NB4 (cell line): ENCODE results near the gene CDON.

Source experiments
- DNase-seq: peaks from one replicate; pipeline ENCODE4 v3.0.0; 2010; ENCODE audit warnings: low read depth
- H3K4me3 ChIP-seq: one replicate; pipeline ENCODE4 v1.5.1; 2011; ENCODE audit warnings: mild to moderate bottlenecking, low read depth, low read length, moderate library complexity
- MYC ChIP-seq: IDR thresholded peaks from 2 replicates; pipeline ENCODE4 v1.6.1; 2011; ENCODE audit warnings: low read depth, low read length
- POLR2A ChIP-seq: IDR thresholded peaks from 2 replicates; pipeline ENCODE4 v1.6.1; 2011; ENCODE audit warnings: mild to moderate bottlenecking; ENCODE audit not compliant: insufficient read length; ENCODE audit errors: extremely low read depth
- TF ChIP-seq, protein P1 (sequence below): IDR thresholded peaks from 2 replicates; pipeline ENCODE4 v1.6.1; 2011; ENCODE audit warnings: low read depth, low read length
- TF ChIP-seq, protein P2 (sequence below): IDR thresholded peaks from one replicate; pipeline ENCODE4 v1.5.1; 2012; ENCODE audit warnings: low read depth, low read length

CDON gene

DNA sequence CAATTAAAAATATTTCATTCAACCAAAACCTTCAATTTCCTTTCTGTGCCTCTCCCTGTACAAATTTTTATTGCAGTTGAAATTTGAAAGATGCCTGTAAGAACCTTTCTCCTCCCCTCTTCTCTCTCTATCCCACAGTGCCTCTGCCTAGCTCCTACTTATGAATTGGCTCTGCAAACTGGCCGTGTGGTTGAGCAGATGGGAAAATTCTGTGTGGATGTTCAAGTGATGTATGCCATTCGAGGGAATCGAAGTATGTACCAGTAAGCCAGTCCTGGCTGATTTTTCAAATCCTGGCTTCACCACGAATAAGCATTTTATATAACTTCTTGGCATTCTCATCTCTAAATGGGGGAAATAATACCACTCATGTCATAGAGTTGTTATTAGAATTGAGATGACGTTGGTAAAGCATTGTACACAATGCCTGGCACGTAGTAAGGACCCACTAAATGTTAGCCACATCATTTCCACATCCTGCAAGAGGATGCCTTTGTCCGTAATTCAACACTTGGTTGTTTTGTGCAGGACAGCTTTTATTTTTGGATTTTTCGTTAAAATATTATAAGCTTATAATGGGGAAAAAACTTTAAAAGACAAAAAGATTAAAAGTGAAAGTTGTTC, 152.3 kb downstream of the CDON start:
- DNase-seq, result no peak
- H3K4me3 ChIP-seq, result no peak overlapping the region
- TF ChIP-seq POLR2A, result no peak
- TF ChIP-seq, protein P1, sequence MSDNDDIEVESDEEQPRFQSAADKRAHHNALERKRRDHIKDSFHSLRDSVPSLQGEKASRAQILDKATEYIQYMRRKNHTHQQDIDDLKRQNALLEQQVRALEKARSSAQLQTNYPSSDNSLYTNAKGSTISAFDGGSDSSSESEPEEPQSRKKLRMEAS, result no peak
- TF ChIP-seq, protein P2, sequence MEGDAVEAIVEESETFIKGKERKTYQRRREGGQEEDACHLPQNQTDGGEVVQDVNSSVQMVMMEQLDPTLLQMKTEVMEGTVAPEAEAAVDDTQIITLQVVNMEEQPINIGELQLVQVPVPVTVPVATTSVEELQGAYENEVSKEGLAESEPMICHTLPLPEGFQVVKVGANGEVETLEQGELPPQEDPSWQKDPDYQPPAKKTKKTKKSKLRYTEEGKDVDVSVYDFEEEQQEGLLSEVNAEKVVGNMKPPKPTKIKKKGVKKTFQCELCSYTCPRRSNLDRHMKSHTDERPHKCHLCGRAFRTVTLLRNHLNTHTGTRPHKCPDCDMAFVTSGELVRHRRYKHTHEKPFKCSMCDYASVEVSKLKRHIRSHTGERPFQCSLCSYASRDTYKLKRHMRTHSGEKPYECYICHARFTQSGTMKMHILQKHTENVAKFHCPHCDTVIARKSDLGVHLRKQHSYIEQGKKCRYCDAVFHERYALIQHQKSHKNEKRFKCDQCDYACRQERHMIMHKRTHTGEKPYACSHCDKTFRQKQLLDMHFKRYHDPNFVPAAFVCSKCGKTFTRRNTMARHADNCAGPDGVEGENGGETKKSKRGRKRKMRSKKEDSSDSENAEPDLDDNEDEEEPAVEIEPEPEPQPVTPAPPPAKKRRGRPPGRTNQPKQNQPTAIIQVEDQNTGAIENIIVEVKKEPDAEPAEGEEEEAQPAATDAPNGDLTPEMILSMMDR, result no peak
- TF ChIP-seq MYC, result no peak
